ENCODE results near the gene SELENOT. TPM values are rescaled to one million over a fixed set of nuclear protein-coding genes. Genes with fewer than 3 reads are reported as not detected.

Gene SELENOT, protein sequence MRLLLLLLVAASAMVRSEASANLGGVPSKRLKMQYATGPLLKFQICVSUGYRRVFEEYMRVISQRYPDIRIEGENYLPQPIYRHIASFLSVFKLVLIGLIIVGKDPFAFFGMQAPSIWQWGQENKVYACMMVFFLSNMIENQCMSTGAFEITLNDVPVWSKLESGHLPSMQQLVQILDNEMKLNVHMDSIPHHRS
- 100 to 1,000 TPM; 110 to 115 TPM for total RNA-seq
- polyA plus RNA-seq (2013, experiment 1 of 2) = 77.4 TPM
- polyA plus RNA-seq (2013, experiment 2 of 2) = 78.0 TPM
- total RNA-seq = 56.1 to 196 (median 102) reads per million in 172 experiments

DNA sequence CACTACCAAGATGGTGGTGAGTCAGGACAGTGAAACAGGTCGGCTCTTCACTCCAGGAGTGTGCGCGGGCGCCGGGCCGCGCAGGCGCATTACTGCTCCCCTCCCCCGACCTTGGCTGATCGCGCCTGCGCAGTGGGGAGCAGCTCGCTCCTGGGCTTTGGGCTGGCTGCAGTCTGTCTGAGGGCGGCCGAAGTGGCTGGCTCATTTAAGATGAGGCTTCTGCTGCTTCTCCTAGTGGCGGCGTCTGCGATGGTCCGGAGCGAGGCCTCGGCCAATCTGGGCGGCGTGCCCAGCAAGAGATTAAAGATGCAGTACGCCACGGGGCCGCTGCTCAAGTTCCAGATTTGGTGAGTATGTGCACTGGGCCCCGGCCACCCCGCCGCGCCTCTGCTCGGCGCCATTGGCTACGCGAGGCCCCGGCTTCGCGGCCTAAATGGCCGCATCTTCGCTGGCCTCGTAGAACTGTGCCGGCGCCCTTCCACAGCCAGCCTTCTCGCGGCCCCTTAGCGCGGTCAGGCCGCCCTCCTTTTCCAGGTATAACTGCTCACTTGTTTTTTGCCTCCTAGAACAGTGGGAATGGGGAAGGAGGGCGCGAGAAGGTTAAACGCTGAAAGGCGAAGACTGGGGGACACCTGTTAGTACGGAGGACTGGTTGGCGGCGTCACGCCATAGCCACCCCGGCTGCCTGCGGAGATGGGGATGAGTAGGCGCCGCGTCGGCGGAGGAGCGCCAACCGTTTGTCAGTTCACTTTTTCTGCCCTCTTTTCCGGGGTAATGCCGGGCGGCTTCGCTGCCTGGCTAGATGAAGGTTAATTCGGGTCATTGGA, at the start of gene SELENOT:
SELENOT (plus strand) TSS at position 169 of the 827 bp plus-strand sequence; CDS start at position 211, 42 bp downstream.
- Histone ChIP-seq H3K9me3 (ENCODE audit: control insufficient read depth in 1 of 2, insufficient read depth in 1 of 2, low read length in 2 of 2) (no peaks in the 10 kb centered on the region), H3K36me3 (ENCODE audit: insufficient read depth, low read length) (peaks cover 13% of the 10 kb centered on the region), H3K27ac (ENCODE audit: low read depth in 1 of 2, low read length in 2 of 2) (peak within 1 kb of the TSS; percentile 97 to 98), H3K4me1 (ENCODE audit: insufficient read depth, low read length) (peaks cover 34% of the 10 kb centered on the region), H3K27me3 (ENCODE audit: control insufficient read depth in 1 of 2, insufficient read depth in 2 of 2, low read length in 2 of 2) (no peaks in the 10 kb centered on the region), H3K4me3 (ENCODE audit: low read length) (peak within 1 kb of the TSS; percentile 92)
- H3K9me3 Mint-ChIP-seq = no peaks in the 10 kb centered on the region
- DNase-seq (peak; percentile 86 to 98 (median 94)), ATAC-seq (ENCODE audit: poor library complexity) (peak; percentile 79)
- peak within 1 kb of the TSS; percentile 96 for H3K4me3 Mint-ChIP-seq
- CTCF ChIA-PET = interaction anchor here (1.0 kb wide), 1 partner anchor 19 kb away, joined by 3 read pairs; no protein-coding TSS in a partner anchor
- peaks cover 75% of the 10 kb centered on the region for H3K4me1 Mint-ChIP-seq (ENCODE audit: low read depth)
- intact Hi-C loops (cut with DNase I, micrococcal nuclease) = loop anchor here (1.0 to 5.0 kb wide), 5 partner anchors 57 to 196 kb away; partner anchors contain the start of genes ERICH6 (in 2 of the 2), SIAH2 (in 2 of the 2), EIF2A (in 1 of the 2) and SERP1 (in 1 of the 2)
- TF ChIP-seq, protein P1, sequence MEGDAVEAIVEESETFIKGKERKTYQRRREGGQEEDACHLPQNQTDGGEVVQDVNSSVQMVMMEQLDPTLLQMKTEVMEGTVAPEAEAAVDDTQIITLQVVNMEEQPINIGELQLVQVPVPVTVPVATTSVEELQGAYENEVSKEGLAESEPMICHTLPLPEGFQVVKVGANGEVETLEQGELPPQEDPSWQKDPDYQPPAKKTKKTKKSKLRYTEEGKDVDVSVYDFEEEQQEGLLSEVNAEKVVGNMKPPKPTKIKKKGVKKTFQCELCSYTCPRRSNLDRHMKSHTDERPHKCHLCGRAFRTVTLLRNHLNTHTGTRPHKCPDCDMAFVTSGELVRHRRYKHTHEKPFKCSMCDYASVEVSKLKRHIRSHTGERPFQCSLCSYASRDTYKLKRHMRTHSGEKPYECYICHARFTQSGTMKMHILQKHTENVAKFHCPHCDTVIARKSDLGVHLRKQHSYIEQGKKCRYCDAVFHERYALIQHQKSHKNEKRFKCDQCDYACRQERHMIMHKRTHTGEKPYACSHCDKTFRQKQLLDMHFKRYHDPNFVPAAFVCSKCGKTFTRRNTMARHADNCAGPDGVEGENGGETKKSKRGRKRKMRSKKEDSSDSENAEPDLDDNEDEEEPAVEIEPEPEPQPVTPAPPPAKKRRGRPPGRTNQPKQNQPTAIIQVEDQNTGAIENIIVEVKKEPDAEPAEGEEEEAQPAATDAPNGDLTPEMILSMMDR (IDR thresholded peaks at IDR 0.05) = no peak
- H3K27me3 Mint-ChIP-seq = no peaks in the 10 kb centered on the region
- POLR2A ChIA-PET = interaction anchor here (0.6 to 2.9 kb wide), 33 partner anchors 9 to 717 kb away, joined by 3 to 77 read pairs (median 5); partner anchors contain the start of genes EIF2A, ERICH6, PFN2 and SERP1
- peak within 1 kb of the TSS; percentile 100 for H3K27ac Mint-ChIP-seq
- peaks cover 45% of the 10 kb centered on the region for H3K36me3 Mint-ChIP-seq (ENCODE audit: low read depth)

DNA sequence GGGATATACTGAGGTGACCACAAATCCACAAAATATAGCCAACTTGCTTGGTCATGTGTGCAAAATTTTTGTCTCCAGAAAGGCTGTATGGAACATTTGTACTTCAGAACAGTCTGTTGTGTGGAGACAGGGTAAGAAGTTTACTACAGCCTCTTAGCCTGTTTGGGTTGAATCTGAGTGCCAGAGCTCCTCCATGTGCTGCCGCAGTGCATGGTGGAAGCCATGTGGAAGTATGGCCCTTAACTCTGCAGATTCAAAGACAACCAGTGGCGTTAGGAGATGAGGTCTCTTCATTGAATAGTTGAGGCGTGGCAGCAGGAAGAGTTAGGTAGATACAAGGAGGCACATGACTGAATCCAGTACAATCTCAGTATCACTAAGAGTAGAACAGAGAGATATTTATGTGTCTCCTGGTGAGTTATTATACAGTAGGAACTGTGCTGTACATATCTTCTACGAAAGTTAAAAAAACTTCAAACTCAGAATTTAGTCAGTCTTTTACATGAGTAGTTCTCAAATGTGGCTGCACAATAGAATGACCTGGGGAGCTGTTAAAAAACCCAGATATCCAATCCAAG, 47.2 kb upstream of the SELENOT start:
- Histone ChIP-seq H3K36me3 (ENCODE audit: insufficient read depth, low read length) (peaks cover 71% of the 10 kb centered on the region), H3K4me3 (ENCODE audit: low read length) (no peak overlapping the region), H3K27me3 (ENCODE audit: control insufficient read depth in 1 of 2, insufficient read depth in 2 of 2, low read length in 2 of 2) (no peaks in the 10 kb centered on the region), H3K9me3 (ENCODE audit: control insufficient read depth in 1 of 2, insufficient read depth in 1 of 2, low read length in 2 of 2) (no peaks in the 10 kb centered on the region), H3K4me1 (ENCODE audit: insufficient read depth, low read length) (peaks cover 3% of the 10 kb centered on the region), H3K27ac (ENCODE audit: low read depth in 1 of 2, low read length in 2 of 2) (no peak overlapping the region)
- no peak for ATAC-seq (ENCODE audit: poor library complexity)
- no peaks in the 10 kb centered on the region for H3K27me3 Mint-ChIP-seq
- peaks cover 46% of the 10 kb centered on the region for H3K4me1 Mint-ChIP-seq (ENCODE audit: low read depth)
- POLR2A ChIA-PET = interaction anchor here (0.6 to 1.6 kb wide), 3 partner anchors 9 to 64 kb away, joined by 3 to 6 read pairs (median 3); partner anchors contain the start of gene SELENOT
- H3K9me3 Mint-ChIP-seq = no peaks in the 10 kb centered on the region
- TF ChIP-seq, protein P1 (IDR thresholded peaks at IDR 0.05) = no peak
- CTCF ChIA-PET = no interaction called here
- no peak for DNase-seq
- no peak overlapping the region for H3K4me3 Mint-ChIP-seq
- H3K36me3 Mint-ChIP-seq (ENCODE audit: low read depth) = peaks cover 81% of the 10 kb centered on the region
- H3K27ac Mint-ChIP-seq = no peak overlapping the region
- intact Hi-C loops (cut with DNase I, micrococcal nuclease) = no loop called here

DNA sequence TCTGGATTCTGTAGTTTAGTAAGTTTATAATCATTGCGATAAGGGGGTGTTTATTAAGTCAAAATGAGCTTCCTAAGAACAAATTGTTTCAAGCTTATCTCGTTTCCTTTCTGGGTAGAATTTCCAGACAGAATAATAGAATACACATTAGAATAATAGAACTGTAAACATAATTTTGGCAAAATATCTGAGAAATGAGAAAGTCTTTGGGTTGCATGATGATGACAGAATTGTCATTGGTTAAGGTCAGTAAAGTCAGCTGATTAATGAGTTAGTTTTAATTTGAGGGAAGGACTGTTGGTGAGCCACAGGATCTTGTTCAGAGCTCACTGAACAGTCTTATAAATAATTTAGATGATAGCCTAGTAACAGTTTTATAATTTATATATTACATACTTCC, 46.3 kb upstream of the SELENOT start:
- ChIA-PET POLR2A (interaction anchor here (0.6 to 1.6 kb wide), 4 partner anchors 10 to 63 kb away, joined by 3 to 6 read pairs (median 4); partner anchors contain the start of genes EIF2A, SELENOT and SERP1), CTCF (no interaction called here)
- H3K4me1 Mint-ChIP-seq (ENCODE audit: low read depth) = peaks cover 42% of the 10 kb centered on the region
- ATAC-seq (ENCODE audit: poor library complexity) = no peak
- no peak overlapping the region for H3K27ac Mint-ChIP-seq
- Histone ChIP-seq H3K4me3 (ENCODE audit: low read length) (no peak overlapping the region), H3K36me3 (ENCODE audit: insufficient read depth, low read length) (peaks cover 71% of the 10 kb centered on the region), H3K27me3 (ENCODE audit: control insufficient read depth in 1 of 2, insufficient read depth in 2 of 2, low read length in 2 of 2) (no peaks in the 10 kb centered on the region), H3K27ac (ENCODE audit: low read depth in 1 of 2, low read length in 2 of 2) (no peak overlapping the region), H3K9me3 (ENCODE audit: control insufficient read depth in 1 of 2, insufficient read depth in 1 of 2, low read length in 2 of 2) (no peaks in the 10 kb centered on the region), H3K4me1 (ENCODE audit: insufficient read depth, low read length) (peaks cover 3% of the 10 kb centered on the region)
- peaks cover 77% of the 10 kb centered on the region for H3K36me3 Mint-ChIP-seq (ENCODE audit: low read depth)
- TF ChIP-seq, protein P1 (IDR thresholded peaks at IDR 0.05) = no peak
- DNase-seq = no peak
- H3K4me3 Mint-ChIP-seq = no peak overlapping the region
- H3K27me3 Mint-ChIP-seq = no peaks in the 10 kb centered on the region
- H3K9me3 Mint-ChIP-seq = no peaks in the 10 kb centered on the region
- intact Hi-C loops (cut with DNase I, micrococcal nuclease) = no loop called here

All from CD4-positive, alpha-beta T cell (primary cell).